K562 (cell line): Measurements from ENCODE around the gene MEST.

Experiments
- ARID2 ChIP-seq: fragments of 450-650 bp; IDR thresholded peaks from 2 replicates; pipeline ENCODE4 v1.6.1; 2017; ENCODE audit warnings: antibody characterized with exemption, mild to moderate bottlenecking
- FUS ChIP-seq: fragments of 200-400 bp; formaldehyde crosslinking; optimal IDR thresholded peaks from 2 replicates; pipeline ENCODE3; 2017; ENCODE audit warnings: low read depth, low read length
- NR1H2 ChIP-seq: sonication (generic); formaldehyde crosslinking; IDR thresholded peaks from 2 replicates; pipeline ENCODE4 v1.4.0; 2020; ENCODE audit warnings: mild to moderate bottlenecking, missing genetic modification reagents
- PHF21A ChIP-seq: fragments of 450-650 bp; IDR thresholded peaks from 2 replicates; pipeline ENCODE4 v1.6.1; 2017; ENCODE audit warnings: low read depth, borderline replicate concordance
- POLR2AphosphoS5 ChIP-seq: IDR thresholded peaks from 2 replicates; pipeline ENCODE4 v1.6.1; 2011; ENCODE audit warnings: mild to moderate bottlenecking, low read depth, low read length, moderate library complexity; ENCODE audit not compliant: control insufficient read depth, insufficient read depth
- PTTG1 ChIP-seq: fragments of 450-650 bp; IDR thresholded peaks from 2 replicates; pipeline ENCODE4 v1.6.1; 2016; ENCODE audit warnings: low read depth, mild to moderate bottlenecking, missing genetic modification characterization, missing compliant biosample characterization
- RCOR1 ChIP-seq, 2 experiments: IDR thresholded peaks; 2 replicates each; pipeline ENCODE4 v1.6.1; 2012; ENCODE audit warnings: low read depth in 2 of 2, low read length in 2 of 2, borderline replicate concordance in 1 of 2, improper control_type of control experiment in 1 of 2
- ZZZ3 ChIP-seq: fragments of 450-650 bp; IDR thresholded peaks from 2 replicates; pipeline ENCODE4 v1.6.1; 2016; ENCODE audit warnings: antibody characterized with exemption, mild to moderate bottlenecking, moderate library complexity
- TF ChIP-seq, protein P1 (sequence below), 3 experiments: IDR thresholded peaks in 2 of 3; conservative IDR thresholded peaks in 1 of 3; 2 replicates each; pipeline ENCODE4 v1.5.1; 2011 to 2012; ENCODE audit warnings: low read length in 3 of 3, mild to moderate bottlenecking in 3 of 3, control low read depth in 2 of 3, improper control_type of control experiment in 1 of 3, inconsistent platforms in 1 of 3, low read depth in 1 of 3, mixed read lengths in 1 of 3, moderate library complexity in 1 of 3; ENCODE audit not compliant: insufficient read depth in 2 of 3
- TF ChIP-seq, protein P2 (sequence below): sonication (generic); formaldehyde crosslinking; IDR thresholded peaks from 2 replicates; pipeline ENCODE4 v1.8.1; 2023; ENCODE audit warnings: mild to moderate bottlenecking, missing genetic modification reagents, moderate library complexity

DNA sequence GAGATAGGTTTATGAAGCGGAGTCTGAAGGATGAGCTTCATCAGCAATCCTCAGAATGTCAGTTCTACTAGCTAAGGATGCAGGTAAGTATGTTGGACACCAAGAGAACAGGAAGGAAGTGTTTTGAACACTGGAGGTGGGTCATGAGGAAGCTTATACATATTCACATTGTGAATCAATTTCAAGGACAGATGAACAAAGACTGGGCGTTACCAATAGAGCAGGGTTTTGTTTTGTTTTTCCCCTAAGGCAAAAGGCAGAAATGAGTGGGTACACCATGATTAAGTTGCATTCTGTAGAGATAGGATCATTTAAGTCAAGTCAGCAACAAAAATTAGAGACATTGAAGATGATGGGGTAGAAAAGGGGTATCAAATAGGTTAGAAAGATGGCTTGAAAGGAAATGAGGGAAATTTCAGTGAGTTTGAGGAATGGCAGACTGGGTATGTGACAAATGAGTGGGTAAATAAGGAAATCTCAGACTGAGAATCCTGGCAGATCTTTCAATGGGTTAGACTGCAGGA lies 51.7 kb downstream of the MEST start:
- TF ChIP-seq POLR2AphosphoS5 = no peak
- no peak for TF ChIP-seq NR1H2 (CRISPR knock-in tag)
- TF ChIP-seq ARID2 = no peak
- TF ChIP-seq PTTG1 (tag) = no peak
- TF ChIP-seq, protein P1, sequence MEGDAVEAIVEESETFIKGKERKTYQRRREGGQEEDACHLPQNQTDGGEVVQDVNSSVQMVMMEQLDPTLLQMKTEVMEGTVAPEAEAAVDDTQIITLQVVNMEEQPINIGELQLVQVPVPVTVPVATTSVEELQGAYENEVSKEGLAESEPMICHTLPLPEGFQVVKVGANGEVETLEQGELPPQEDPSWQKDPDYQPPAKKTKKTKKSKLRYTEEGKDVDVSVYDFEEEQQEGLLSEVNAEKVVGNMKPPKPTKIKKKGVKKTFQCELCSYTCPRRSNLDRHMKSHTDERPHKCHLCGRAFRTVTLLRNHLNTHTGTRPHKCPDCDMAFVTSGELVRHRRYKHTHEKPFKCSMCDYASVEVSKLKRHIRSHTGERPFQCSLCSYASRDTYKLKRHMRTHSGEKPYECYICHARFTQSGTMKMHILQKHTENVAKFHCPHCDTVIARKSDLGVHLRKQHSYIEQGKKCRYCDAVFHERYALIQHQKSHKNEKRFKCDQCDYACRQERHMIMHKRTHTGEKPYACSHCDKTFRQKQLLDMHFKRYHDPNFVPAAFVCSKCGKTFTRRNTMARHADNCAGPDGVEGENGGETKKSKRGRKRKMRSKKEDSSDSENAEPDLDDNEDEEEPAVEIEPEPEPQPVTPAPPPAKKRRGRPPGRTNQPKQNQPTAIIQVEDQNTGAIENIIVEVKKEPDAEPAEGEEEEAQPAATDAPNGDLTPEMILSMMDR (IDR thresholded peaks at IDR 0.05 in 2 of 3, conservative IDR thresholded peaks at IDR 0.05 in 1 of 3; ENCODE audit: insufficient read depth in 2 of 3, low read depth in 1 of 3, low read length in 3 of 3) = no peak
- TF ChIP-seq FUS = no peak
- no peak for TF ChIP-seq RCOR1 (IDR thresholded peaks at IDR 0.05; ENCODE audit: borderline replicate concordance in 1 of 2, low read depth in 2 of 2, low read length in 2 of 2)
- no peak for TF ChIP-seq ZZZ3
- TF ChIP-seq, protein P2, sequence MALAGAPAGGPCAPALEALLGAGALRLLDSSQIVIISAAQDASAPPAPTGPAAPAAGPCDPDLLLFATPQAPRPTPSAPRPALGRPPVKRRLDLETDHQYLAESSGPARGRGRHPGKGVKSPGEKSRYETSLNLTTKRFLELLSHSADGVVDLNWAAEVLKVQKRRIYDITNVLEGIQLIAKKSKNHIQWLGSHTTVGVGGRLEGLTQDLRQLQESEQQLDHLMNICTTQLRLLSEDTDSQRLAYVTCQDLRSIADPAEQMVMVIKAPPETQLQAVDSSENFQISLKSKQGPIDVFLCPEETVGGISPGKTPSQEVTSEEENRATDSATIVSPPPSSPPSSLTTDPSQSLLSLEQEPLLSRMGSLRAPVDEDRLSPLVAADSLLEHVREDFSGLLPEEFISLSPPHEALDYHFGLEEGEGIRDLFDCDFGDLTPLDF (CRISPR knock-in tag) = no peak
- TF ChIP-seq PHF21A = no peak
